Stimulated activated CD8-positive, alpha-beta memory T cell treated with anti-CD3 and anti-CD28 coated beads, Interleukin-2, amount 100 ng/mL, for 48 hours (primary cell): ENCODE results near the gene PDE7B.
"Not testable (repeated sequence)": the region's sequence is repeated elsewhere in the genome, so short reads cannot be mapped to it uniquely, and the experiment has no call there.

Experiments used
- DNase-seq, 2 donors: peaks; one replicate each; pipeline ENCODE4 v3.0.0-alpha.2; 2020; ENCODE audit warnings: low read depth in 2 of 2

Gene PDE7B

GRCh38 chr6:136108361-136108945 is 257.0 kb downstream of the PDE7B start:
- DNase-seq: no peak

GRCh38 chr6:136111831-136112230 is 260.3 kb downstream of the PDE7B start:
- no peak for DNase-seq

GRCh38 chr6:136112262-136112661 is 260.8 kb downstream of the PDE7B start:
- DNase-seq: no peak

GRCh38 chr6:136113736-136114173 is 262.3 kb downstream of the PDE7B start:
- DNase-seq: no peak

- no peak for DNase-seq
Observed at GRCh38 chr6:136114661-136115060, 263.2 kb downstream of the PDE7B start.

- DNase-seq: no peak
Observed at GRCh38 chr6:136115941-136116340, 264.4 kb downstream of the PDE7B start.

- no peak for DNase-seq
Observed at GRCh38 chr6:136117081-136117480, 265.6 kb downstream of the PDE7B start.

- DNase-seq: no peak
Observed at GRCh38 chr6:136118787-136119186, 267.3 kb downstream of the PDE7B start.

GRCh38 chr6:136123468-136123867 is 272.0 kb downstream of the PDE7B start:
- DNase-seq: no peak

- DNase-seq: no peak
Observed at GRCh38 chr6:136125585-136125984, 274.1 kb downstream of the PDE7B start.

GRCh38 chr6:136127873-136128272 is 276.4 kb downstream of the PDE7B start:
- no peak for DNase-seq

- no peak for DNase-seq
Observed at GRCh38 chr6:136129365-136129764, 277.9 kb downstream of the PDE7B start.

- DNase-seq: no peak
Observed at GRCh38 chr6:136134268-136134667, 282.8 kb downstream of the PDE7B start.

- DNase-seq: no peak
Observed at GRCh38 chr6:136134751-136135150, 283.2 kb downstream of the PDE7B start.

GRCh38 chr6:136136274-136136673 is 284.8 kb downstream of the PDE7B start:
- DNase-seq: no peak

GRCh38 chr6:136137008-136137692 is 285.6 kb downstream of the PDE7B start:
- DNase-seq: no peak

- DNase-seq: no peak
Observed at GRCh38 chr6:136137739-136138402, 286.4 kb downstream of the PDE7B start.

GRCh38 chr6:136139111-136139510 is 287.6 kb downstream of the PDE7B start:
- DNase-seq: not testable (repeated sequence)

- no peak for DNase-seq
Observed at GRCh38 chr6:136144251-136145023, 292.9 kb downstream of the PDE7B start.

- DNase-seq: no peak
Observed at GRCh38 chr6:136146130-136146529, 294.6 kb downstream of the PDE7B start.

- DNase-seq: no peak
Observed at GRCh38 chr6:136147342-136147741, 295.8 kb downstream of the PDE7B start.

- no peak for DNase-seq
Observed at GRCh38 chr6:136148051-136148450, 296.6 kb downstream of the PDE7B start.
